Measurements from ENCODE around the gene NFIB. TPM values are rescaled to one million over a fixed set of nuclear protein-coding genes. Genes with fewer than 3 reads are reported as not detected.
A peak's percentile ranks its signal among the peaks of the same experiment; 100 is the strongest.

The NFIB gene
- total and polyA plus RNA-seq, 2 experiments from 2014 or later, result 5.7 to 13.9 TPM

- Histone ChIP-seq H3K9me3 (ENCODE audit: low read depth) (no peaks in the 10 kb centered on the region), H3K36me3 (no peaks in the 10 kb centered on the region), H3K27ac (no peak overlapping the region), H3K27me3 (no peaks in the 10 kb centered on the region), H3K4me1 (ENCODE audit: low read depth) (peaks cover 22% of the 10 kb centered on the region), H3K4me3 (no peak overlapping the region)
- no peak for DNase-seq (ENCODE audit: low read depth in 1 of 2, low spot score in 1 of 2)
- TF ChIP-seq CTCF (IDR thresholded peaks at IDR 0.05; ENCODE audit: low read depth, low read length), result no peak
Observed at GRCh38 chr9:14228602-14229001, 85.3 kb downstream of the NFIB start.

- H3K36me3 ChIP-seq, result no peaks in the 10 kb centered on the region
- DNase-seq (ENCODE audit: low read depth in 1 of 2, low spot score in 1 of 2), result no peak
- no peaks in the 10 kb centered on the region for H3K27me3 ChIP-seq
- H3K4me1 ChIP-seq (ENCODE audit: low read depth), result peaks cover 16% of the 10 kb centered on the region
- TF ChIP-seq CTCF (IDR thresholded peaks at IDR 0.05; ENCODE audit: low read depth, low read length), result no peak
- no peak overlapping the region for H3K27ac ChIP-seq
- H3K9me3 ChIP-seq (ENCODE audit: low read depth), result no peaks in the 10 kb centered on the region
- H3K4me3 ChIP-seq, result no peak overlapping the region
Observed at GRCh38 chr9:14226855-14227532, 86.9 kb downstream of the NFIB start.

DNA sequence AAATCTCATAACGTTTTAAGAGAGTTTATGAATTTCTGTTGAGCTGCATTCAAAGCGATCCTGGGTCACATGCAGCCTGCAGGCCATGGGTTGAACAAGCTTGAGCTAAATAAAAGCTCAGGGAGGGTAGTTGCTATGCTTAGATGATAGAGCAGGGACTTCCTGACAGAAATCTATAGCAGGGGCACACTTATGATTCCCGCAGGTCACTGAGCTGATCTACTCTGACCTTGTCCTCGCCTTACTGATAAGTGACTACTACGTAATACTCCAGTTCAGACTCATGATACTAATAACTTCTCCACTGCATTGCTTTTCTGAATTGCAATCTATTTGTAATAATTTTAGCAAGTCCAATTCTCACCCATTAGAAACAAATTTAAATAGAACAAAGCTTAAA lies 90.9 kb downstream of the NFIB start:
- H3K9me3 ChIP-seq (ENCODE audit: low read depth), result no peaks in the 10 kb centered on the region
- no peak overlapping the region for H3K4me3 ChIP-seq
- TF ChIP-seq CTCF (IDR thresholded peaks at IDR 0.05; ENCODE audit: low read depth, low read length), result no peak
- no peaks in the 10 kb centered on the region for H3K36me3 ChIP-seq
- H3K27ac ChIP-seq, result no peak overlapping the region
- H3K4me1 ChIP-seq (ENCODE audit: low read depth), result peaks cover 6% of the 10 kb centered on the region
- DNase-seq (ENCODE audit: low read depth in 1 of 2, low spot score in 1 of 2), result no peak
- H3K27me3 ChIP-seq, result no peaks in the 10 kb centered on the region

GRCh38 chr9:14222149-14222835 lies 91.6 kb downstream of the NFIB start:
- H3K27me3 ChIP-seq, result no peaks in the 10 kb centered on the region
- DNase-seq (ENCODE audit: low read depth in 1 of 2, low spot score in 1 of 2), result no peak
- TF ChIP-seq CTCF (IDR thresholded peaks at IDR 0.05; ENCODE audit: low read depth, low read length), result no peak
- no peaks in the 10 kb centered on the region for H3K9me3 ChIP-seq (ENCODE audit: low read depth)
- no peak overlapping the region for H3K27ac ChIP-seq
- no peak overlapping the region for H3K4me3 ChIP-seq
- H3K4me1 ChIP-seq (ENCODE audit: low read depth), result peaks cover 9% of the 10 kb centered on the region
- H3K36me3 ChIP-seq, result no peaks in the 10 kb centered on the region

DNA sequence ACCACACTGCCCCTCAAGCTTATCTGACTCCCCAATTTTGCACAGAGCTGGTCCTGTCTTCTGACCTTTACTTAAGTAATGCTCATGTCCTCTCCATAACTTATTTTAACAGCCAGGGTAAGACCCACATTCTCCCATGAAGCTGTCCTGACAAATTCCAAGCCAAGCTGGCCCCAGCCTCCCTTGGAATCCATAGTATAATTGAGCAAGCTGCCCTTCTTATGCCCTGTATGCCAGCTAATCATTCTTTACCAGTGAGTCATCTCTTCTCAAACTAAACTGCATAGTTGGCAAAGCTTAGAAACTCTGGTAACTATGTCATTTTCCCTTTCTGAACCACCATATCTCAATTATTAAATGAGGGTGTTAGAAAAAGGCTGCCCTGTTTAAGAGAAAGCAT lies 92.4 kb downstream of the NFIB start:
- TF ChIP-seq CTCF (IDR thresholded peaks at IDR 0.05; ENCODE audit: low read depth, low read length), result no peak
- Histone ChIP-seq H3K27ac (no peak overlapping the region), H3K9me3 (ENCODE audit: low read depth) (no peaks in the 10 kb centered on the region), H3K4me1 (ENCODE audit: low read depth) (peaks cover 9% of the 10 kb centered on the region), H3K36me3 (no peaks in the 10 kb centered on the region), H3K4me3 (no peak overlapping the region), H3K27me3 (no peaks in the 10 kb centered on the region)
- peak in 1 of 2 donors; percentile 78 for DNase-seq (ENCODE audit: low read depth in 1 of 2, low spot score in 1 of 2)

Measured in cardiac muscle cell (in vitro differentiated cells and primary cell).